ENCODE results near the gene WSB1. TPM values are rescaled to one million over a fixed set of nuclear protein-coding genes. Genes with fewer than 3 reads are reported as not detected.
A peak's percentile ranks its signal among the peaks of the same experiment; 100 is the strongest.

Gene WSB1, protein sequence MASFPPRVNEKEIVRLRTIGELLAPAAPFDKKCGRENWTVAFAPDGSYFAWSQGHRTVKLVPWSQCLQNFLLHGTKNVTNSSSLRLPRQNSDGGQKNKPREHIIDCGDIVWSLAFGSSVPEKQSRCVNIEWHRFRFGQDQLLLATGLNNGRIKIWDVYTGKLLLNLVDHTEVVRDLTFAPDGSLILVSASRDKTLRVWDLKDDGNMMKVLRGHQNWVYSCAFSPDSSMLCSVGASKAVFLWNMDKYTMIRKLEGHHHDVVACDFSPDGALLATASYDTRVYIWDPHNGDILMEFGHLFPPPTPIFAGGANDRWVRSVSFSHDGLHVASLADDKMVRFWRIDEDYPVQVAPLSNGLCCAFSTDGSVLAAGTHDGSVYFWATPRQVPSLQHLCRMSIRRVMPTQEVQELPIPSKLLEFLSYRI
- 452 and 468 TPM in 2 replicates for total RNA-seq
- long read RNA-seq, full-length matches to known transcripts: 1,682 of 2,273 reads
- long read RNA-seq, partial matches to known transcripts: 182 of 2,273 reads
- long read RNA-seq, other reads (novel, unspliced or antisense): 409 of 2,273 reads

DNA sequence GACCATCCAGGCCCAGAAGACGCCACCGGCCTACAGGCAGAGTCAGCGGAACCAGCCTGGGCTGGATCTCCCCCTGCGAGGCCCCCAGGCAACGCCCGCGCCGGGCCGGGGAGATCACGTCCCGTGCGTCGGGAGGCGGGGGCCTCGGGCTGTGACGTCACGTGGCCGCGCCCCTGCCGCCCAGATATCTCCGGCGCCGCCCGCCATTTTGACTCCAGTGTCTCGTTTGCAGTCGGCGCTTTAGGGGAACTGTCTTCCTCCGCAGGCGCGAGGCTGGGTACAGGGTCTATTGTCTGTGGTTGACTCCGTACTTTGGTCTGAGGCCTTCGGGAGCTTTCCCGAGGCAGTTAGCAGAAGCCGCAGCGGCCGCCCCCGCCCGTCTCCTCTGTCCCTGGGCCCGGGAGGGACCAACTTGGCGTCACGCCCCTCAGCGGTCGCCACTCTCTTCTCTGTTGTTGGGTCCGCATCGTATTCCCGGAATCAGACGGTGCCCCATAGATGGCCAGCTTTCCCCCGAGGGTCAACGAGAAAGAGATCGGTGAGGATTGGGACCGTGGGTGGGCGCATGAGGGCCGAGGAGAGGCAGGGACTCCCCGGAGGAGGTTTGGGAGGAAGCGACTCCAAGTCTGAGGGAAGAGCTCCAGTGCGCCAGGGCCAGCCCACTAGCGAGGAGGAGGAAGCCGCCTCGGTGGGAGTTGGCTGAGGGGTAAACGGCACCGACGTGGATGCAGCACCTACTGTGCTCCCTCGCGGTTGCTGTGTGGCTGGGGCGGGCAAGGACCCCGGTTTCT is at the start of gene WSB1:
WSB1 (plus strand) TSS at position 217 of the 791 bp plus-strand sequence; CDS start at position 499, 282 bp downstream.
- H3K27ac Mint-ChIP-seq: peak within 1 kb of the TSS; percentile 100
- H3K4me1 Mint-ChIP-seq (ENCODE audit: low read depth): peaks cover 28% of the 10 kb centered on the region
- peaks cover 3% of the 10 kb centered on the region for H3K36me3 Mint-ChIP-seq (ENCODE audit: insufficient read depth)
- H3K27me3 Mint-ChIP-seq: no peaks in the 10 kb centered on the region
- H3K4me3 Mint-ChIP-seq (ENCODE audit: low read depth): peak within 1 kb of the TSS; percentile 100
- H3K9me3 Mint-ChIP-seq (ENCODE audit: low read depth): no peaks in the 10 kb centered on the region
- DNase-seq (ENCODE audit: low spot score, unreplicated experiment): peak; percentile 83
- TF ChIP-seq, protein P1, sequence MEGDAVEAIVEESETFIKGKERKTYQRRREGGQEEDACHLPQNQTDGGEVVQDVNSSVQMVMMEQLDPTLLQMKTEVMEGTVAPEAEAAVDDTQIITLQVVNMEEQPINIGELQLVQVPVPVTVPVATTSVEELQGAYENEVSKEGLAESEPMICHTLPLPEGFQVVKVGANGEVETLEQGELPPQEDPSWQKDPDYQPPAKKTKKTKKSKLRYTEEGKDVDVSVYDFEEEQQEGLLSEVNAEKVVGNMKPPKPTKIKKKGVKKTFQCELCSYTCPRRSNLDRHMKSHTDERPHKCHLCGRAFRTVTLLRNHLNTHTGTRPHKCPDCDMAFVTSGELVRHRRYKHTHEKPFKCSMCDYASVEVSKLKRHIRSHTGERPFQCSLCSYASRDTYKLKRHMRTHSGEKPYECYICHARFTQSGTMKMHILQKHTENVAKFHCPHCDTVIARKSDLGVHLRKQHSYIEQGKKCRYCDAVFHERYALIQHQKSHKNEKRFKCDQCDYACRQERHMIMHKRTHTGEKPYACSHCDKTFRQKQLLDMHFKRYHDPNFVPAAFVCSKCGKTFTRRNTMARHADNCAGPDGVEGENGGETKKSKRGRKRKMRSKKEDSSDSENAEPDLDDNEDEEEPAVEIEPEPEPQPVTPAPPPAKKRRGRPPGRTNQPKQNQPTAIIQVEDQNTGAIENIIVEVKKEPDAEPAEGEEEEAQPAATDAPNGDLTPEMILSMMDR (IDR thresholded peaks at IDR 0.05; ENCODE audit: unreplicated experiment): no peak

DNA sequence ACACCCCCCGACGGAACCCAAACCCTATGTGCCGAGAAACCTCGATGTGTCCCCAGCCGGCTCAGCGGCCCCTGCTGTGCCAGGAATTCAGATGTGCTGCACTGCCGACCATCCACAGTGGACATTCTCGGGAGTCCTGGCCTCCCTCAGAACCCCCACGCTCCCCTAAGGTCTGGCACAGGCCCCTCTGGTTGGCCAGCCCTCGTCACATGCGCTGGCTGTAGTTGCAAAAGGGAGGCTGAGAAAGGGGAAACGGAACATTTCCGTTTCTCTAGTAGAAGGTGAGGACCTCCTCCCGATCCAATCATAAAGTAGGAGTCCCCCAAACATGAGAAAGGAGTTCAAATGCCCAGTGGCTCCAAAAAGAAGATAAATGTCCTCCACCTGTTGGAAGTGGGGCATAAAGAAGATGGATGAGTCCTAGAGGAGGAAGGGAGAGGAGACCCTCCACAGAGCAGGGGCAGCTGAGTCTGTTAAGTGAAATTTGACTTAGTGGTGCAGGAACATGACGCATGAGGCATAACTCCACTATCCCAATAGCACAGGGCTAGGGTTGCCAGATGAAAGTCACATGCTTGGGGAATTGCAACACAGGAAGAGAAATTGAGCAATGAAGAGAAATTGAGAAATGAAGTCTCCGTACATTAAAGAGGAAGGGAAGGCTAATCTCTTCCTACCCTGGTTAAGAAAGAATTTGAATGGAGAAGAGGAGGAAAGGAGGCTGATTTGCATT is 49.3 kb upstream of the WSB1 start:
- no peak overlapping the region for H3K4me3 Mint-ChIP-seq (ENCODE audit: low read depth)
- H3K4me1 Mint-ChIP-seq (ENCODE audit: low read depth): peaks cover 26% of the 10 kb centered on the region
- peak overlapping the region; percentile 10 for H3K27ac Mint-ChIP-seq
- no peaks in the 10 kb centered on the region for H3K36me3 Mint-ChIP-seq (ENCODE audit: insufficient read depth)
- no peak for DNase-seq (ENCODE audit: low spot score, unreplicated experiment)
- H3K27me3 Mint-ChIP-seq: no peaks in the 10 kb centered on the region
- H3K9me3 Mint-ChIP-seq (ENCODE audit: low read depth): no peaks in the 10 kb centered on the region
- TF ChIP-seq, protein P1 (IDR thresholded peaks at IDR 0.05; ENCODE audit: unreplicated experiment): no peak

DNA sequence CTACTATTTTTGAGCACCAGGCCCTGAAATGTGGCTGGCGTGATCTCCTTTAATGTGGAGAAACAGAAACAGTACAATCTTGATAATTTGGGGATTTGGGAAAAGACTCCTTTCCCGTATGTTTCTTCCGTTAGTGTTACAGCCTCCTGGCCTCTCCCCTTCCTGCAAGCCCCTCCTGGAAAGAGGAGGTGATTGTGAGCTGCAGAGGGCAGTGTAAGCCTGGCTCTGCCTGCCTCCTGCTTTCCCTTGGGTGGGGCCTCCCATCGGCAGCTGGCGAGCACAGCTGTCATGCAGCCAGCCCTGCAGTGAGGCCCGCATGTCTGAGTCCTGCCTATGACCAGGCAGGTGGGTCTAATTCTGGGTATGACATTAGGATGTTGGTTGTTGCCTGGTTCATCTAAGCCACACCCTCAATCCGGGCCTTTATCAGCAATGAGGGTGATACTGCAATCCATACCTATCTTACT is 48.7 kb upstream of the WSB1 start:
- H3K36me3 Mint-ChIP-seq (ENCODE audit: insufficient read depth): no peaks in the 10 kb centered on the region
- H3K4me3 Mint-ChIP-seq (ENCODE audit: low read depth): no peak overlapping the region
- peak; percentile 28 for DNase-seq (ENCODE audit: low spot score, unreplicated experiment)
- H3K27me3 Mint-ChIP-seq: no peaks in the 10 kb centered on the region
- no peak overlapping the region for H3K27ac Mint-ChIP-seq
- no peaks in the 10 kb centered on the region for H3K9me3 Mint-ChIP-seq (ENCODE audit: low read depth)
- H3K4me1 Mint-ChIP-seq (ENCODE audit: low read depth): peaks cover 23% of the 10 kb centered on the region
- TF ChIP-seq, protein P1 (IDR thresholded peaks at IDR 0.05; ENCODE audit: unreplicated experiment): peak; percentile 55

DNA sequence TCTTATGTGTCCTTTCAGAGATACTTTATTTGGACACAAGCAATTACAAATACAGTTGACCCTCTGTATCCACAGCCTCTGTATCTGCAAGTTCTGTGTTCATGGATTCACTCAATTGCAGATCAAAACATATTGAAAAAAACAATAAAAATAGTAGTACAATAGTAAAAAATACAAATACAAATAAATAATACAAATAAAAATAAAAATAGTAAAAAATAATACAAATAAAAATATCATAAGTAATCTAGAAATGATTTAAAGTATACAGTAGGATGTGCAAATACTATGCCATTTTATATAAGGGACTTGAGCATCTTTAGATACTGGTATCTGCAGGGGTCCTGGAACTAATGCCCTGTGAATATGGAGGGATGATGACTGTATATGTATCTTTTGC is 47.4 kb upstream of the WSB1 start:
- Mint-ChIP-seq H3K27me3 (no peaks in the 10 kb centered on the region), H3K27ac (no peak overlapping the region), H3K4me1 (ENCODE audit: low read depth) (peaks cover 12% of the 10 kb centered on the region), H3K36me3 (ENCODE audit: insufficient read depth) (no peaks in the 10 kb centered on the region), H3K4me3 (ENCODE audit: low read depth) (no peak overlapping the region), H3K9me3 (ENCODE audit: low read depth) (no peaks in the 10 kb centered on the region)
- TF ChIP-seq, protein P1 (IDR thresholded peaks at IDR 0.05; ENCODE audit: unreplicated experiment): no peak
- no peak for DNase-seq (ENCODE audit: low spot score, unreplicated experiment)

Data from progenitor cell of endocrine pancreas (in vitro differentiated cells).